ENCODE data around the gene OGDHL.

DNA sequence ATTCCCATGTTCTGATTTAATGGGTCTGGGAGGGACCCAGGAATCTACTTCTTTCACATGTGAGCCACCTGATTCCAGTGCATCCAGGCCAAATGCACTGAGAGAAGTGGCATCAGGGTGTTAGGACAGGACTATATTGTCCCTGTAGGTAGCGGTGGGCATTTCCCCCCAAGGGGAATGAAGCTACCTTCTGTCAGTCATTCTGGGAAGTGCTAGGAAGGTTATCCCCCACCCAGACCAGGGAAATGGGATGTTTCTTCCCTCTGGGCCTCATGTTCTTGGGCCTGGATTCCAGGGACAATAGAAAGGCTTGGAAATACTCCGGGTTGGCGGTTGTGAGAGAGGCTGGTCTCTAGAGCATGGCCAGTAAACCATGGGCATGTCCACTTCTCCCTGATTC lies 61.9 kb downstream of the OGDHL start:
- TF ChIP-seq POLR2A (IDR thresholded peaks at IDR 0.05): no peak
- TF ChIP-seq, protein P1, sequence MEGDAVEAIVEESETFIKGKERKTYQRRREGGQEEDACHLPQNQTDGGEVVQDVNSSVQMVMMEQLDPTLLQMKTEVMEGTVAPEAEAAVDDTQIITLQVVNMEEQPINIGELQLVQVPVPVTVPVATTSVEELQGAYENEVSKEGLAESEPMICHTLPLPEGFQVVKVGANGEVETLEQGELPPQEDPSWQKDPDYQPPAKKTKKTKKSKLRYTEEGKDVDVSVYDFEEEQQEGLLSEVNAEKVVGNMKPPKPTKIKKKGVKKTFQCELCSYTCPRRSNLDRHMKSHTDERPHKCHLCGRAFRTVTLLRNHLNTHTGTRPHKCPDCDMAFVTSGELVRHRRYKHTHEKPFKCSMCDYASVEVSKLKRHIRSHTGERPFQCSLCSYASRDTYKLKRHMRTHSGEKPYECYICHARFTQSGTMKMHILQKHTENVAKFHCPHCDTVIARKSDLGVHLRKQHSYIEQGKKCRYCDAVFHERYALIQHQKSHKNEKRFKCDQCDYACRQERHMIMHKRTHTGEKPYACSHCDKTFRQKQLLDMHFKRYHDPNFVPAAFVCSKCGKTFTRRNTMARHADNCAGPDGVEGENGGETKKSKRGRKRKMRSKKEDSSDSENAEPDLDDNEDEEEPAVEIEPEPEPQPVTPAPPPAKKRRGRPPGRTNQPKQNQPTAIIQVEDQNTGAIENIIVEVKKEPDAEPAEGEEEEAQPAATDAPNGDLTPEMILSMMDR (IDR thresholded peaks at IDR 0.05): no peak
